ENCODE measurements around the gene ZNF362.

The ZNF362 gene

DNA sequence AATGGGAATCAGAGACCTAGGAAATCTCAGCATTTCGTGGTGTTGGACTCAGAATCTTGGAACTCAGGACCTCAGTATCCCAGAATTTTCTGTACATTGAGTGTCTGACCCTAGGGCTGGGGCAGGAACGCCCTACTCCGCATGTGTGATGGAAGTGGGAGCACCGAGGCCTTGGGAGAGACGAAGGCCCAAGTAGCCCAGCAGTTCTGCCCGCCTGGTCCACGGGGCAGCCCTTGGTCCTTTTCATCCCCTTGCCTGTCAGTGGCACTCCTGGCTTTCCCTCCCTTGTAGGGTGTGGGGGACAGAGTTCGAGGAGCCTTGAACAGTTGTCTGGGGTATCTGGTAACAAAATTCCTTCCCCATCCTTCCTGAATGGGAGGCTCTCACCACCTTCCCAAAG lies 54.4 kb downstream of the ZNF362 start:
- no peak overlapping the region for H3K4me3 ChIP-seq (ENCODE audit: low read depth, low read length)
- H3K27me3 ChIP-seq (ENCODE audit: control insufficient read depth, insufficient read depth, low read length): peaks cover 16% of the 10 kb centered on the region
- no peaks in the 10 kb centered on the region for H3K36me3 ChIP-seq (ENCODE audit: control insufficient read depth, insufficient read depth, low read length)
- peaks cover 11% of the 10 kb centered on the region; the same call in 1 of the 2 replicates for H3K9me3 ChIP-seq (ENCODE audit: control insufficient read depth, insufficient read depth, low read depth, low read length)
- no peak overlapping the region for H3K9ac ChIP-seq (ENCODE audit: low read length)
- H3K27ac ChIP-seq (ENCODE audit: low read depth, low read length): no peak overlapping the region
- H3K4me1 ChIP-seq (ENCODE audit: control insufficient read depth, insufficient read depth, low read length): no peaks in the 10 kb centered on the region

GRCh38 chr1:33311706-33312412 lies 55.6 kb downstream of the ZNF362 start:
- no peak overlapping the region for H3K4me3 ChIP-seq (ENCODE audit: low read depth, low read length)
- H3K36me3 ChIP-seq (ENCODE audit: control insufficient read depth, insufficient read depth, low read length): no peaks in the 10 kb centered on the region

DNA sequence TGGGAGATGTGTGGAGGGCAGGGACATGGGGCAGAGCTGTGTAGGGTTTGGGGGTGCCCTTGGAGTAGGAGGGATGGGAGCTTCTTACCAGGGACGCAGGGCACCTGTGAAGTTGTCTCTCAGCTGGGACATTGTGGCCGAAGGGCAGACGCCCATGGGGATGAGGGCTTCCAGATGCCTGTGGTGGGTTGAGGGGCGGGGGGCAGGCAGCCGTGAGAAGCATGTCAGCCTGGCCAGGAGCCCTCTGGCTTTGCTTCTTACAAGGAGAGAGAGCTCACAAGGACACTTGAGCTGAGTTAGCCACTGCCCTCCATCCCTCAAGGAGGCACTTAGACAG lies 56.1 kb downstream of the ZNF362 start:
- no peak overlapping the region for H3K27ac ChIP-seq (ENCODE audit: low read depth, low read length)
- H3K36me3 ChIP-seq (ENCODE audit: control insufficient read depth, insufficient read depth, low read length): no peaks in the 10 kb centered on the region
- no peaks in the 10 kb centered on the region for H3K4me1 ChIP-seq (ENCODE audit: control insufficient read depth, insufficient read depth, low read length)
- H3K4me3 ChIP-seq (ENCODE audit: low read depth, low read length): no peak overlapping the region
- H3K9ac ChIP-seq (ENCODE audit: low read length): no peak overlapping the region
- H3K27me3 ChIP-seq (ENCODE audit: control insufficient read depth, insufficient read depth, low read length): 0 out of 2 replicates have a peak, but pooled peaks cover 2% of the 10 kb centered on the region
- peaks cover 11% of the 10 kb centered on the region; the same call in 1 of the 2 replicates for H3K9me3 ChIP-seq (ENCODE audit: control insufficient read depth, insufficient read depth, low read depth, low read length)

More at GRCh38 chr1:33311706-33312412, 55.6 kb downstream of the ZNF362 start:
- Histone ChIP-seq H3K9ac (ENCODE audit: low read length) (no peak overlapping the region), H3K4me1 (ENCODE audit: control insufficient read depth, insufficient read depth, low read length) (no peaks in the 10 kb centered on the region), H3K9me3 (ENCODE audit: control insufficient read depth, insufficient read depth, low read depth, low read length) (peaks cover 11% of the 10 kb centered on the region; the same call in 1 of the 2 replicates), H3K27ac (ENCODE audit: low read depth, low read length) (no peak overlapping the region), H3K27me3 (ENCODE audit: control insufficient read depth, insufficient read depth, low read length) (peaks cover 7% of the 10 kb centered on the region)

DNA sequence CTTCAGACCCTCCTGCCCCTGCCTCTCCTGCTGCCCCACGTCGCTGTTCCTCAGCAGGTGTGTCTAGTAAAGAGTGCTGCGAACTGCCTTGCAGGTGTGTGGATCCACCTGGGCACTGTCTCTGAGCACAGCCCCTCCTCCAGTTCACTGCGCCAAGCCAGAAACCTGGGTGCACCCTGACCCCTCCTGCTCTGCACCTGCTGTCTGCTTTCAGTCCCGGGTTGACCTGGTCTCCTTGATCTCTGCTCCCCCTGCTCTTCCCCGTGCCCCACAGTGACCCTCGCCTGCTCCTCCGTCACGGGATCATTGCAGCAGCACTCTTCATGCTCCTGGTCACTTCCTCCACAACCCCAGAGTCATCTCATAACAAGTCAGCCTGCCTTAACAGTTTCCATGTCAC lies 58.1 kb downstream of the ZNF362 start:
- H3K9me3 ChIP-seq (ENCODE audit: control insufficient read depth, insufficient read depth, low read depth, low read length): peaks cover 11% of the 10 kb centered on the region; the same call in 1 of the 2 replicates
- peaks cover 9% of the 10 kb centered on the region; the same call in 1 of the 2 replicates for H3K27me3 ChIP-seq (ENCODE audit: control insufficient read depth, insufficient read depth, low read length)
- no peaks in the 10 kb centered on the region for H3K36me3 ChIP-seq (ENCODE audit: control insufficient read depth, insufficient read depth, low read length)
- H3K9ac ChIP-seq (ENCODE audit: low read length): no peak overlapping the region
- no peak overlapping the region for H3K4me3 ChIP-seq (ENCODE audit: low read depth, low read length)
- H3K27ac ChIP-seq (ENCODE audit: low read depth, low read length): no peak overlapping the region
- no peaks in the 10 kb centered on the region for H3K4me1 ChIP-seq (ENCODE audit: control insufficient read depth, insufficient read depth, low read length)

DNA sequence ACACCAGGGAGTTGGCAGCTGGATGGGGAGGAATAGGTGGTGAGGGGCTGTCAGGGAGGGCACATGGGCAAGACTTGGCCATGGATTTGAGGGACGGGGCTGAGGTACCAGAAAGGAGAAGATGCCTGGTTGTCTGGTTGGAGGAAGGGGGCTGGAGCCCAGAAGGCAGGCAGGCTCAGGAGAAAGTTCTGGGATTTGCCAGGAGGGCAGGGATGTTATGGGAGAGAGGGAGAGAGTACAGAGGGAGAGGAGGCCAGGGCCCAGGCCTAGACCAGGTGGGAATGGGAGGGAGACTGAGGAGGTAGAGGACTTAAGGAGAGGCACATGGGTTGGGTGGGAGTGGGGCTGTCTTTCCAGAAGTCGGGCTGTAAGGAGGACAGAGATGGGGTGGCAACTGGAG lies 60.3 kb downstream of the ZNF362 start:
- H3K27ac ChIP-seq (ENCODE audit: low read depth, low read length): no peak overlapping the region
- H3K36me3 ChIP-seq (ENCODE audit: control insufficient read depth, insufficient read depth, low read length): no peaks in the 10 kb centered on the region
- H3K4me1 ChIP-seq (ENCODE audit: control insufficient read depth, insufficient read depth, low read length): no peaks in the 10 kb centered on the region
- no peak overlapping the region for H3K4me3 ChIP-seq (ENCODE audit: low read depth, low read length)
- H3K9ac ChIP-seq (ENCODE audit: low read length): no peak overlapping the region
- H3K27me3 ChIP-seq (ENCODE audit: control insufficient read depth, insufficient read depth, low read length): peaks cover 9% of the 10 kb centered on the region; the same call in 1 of the 2 replicates
- no peaks in the 10 kb centered on the region for H3K9me3 ChIP-seq (ENCODE audit: control insufficient read depth, insufficient read depth, low read depth, low read length)

DNA sequence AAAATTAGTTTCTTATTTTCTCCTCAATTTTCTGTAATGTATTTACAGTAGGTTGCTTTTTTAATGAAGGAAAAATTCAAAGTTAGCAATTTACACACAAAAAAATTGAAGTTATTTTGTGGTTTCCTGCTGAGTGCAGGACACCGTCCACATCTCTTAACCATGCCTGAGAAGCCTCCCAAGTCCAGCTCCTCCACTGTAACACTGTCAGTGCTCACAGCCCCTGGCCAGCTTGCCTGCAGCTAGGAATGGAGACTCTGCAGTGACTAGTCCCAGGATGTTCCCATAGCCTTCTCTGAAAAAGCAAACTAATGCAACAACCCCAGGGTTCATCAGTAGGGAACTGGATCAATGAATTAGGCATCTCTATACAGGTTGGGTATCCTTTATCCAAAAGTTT lies 61.1 kb downstream of the ZNF362 start:
- no peak overlapping the region for H3K4me3 ChIP-seq (ENCODE audit: low read depth, low read length)
- no peak overlapping the region for H3K9ac ChIP-seq (ENCODE audit: low read length)
- no peaks in the 10 kb centered on the region for H3K36me3 ChIP-seq (ENCODE audit: control insufficient read depth, insufficient read depth, low read length)
- H3K4me1 ChIP-seq (ENCODE audit: control insufficient read depth, insufficient read depth, low read length): no peaks in the 10 kb centered on the region
- peaks cover 9% of the 10 kb centered on the region; the same call in 1 of the 2 replicates for H3K27me3 ChIP-seq (ENCODE audit: control insufficient read depth, insufficient read depth, low read length)
- no peaks in the 10 kb centered on the region for H3K9me3 ChIP-seq (ENCODE audit: control insufficient read depth, insufficient read depth, low read depth, low read length)
- H3K27ac ChIP-seq (ENCODE audit: low read depth, low read length): no peak overlapping the region

GRCh38 chr1:33317946-33318345 lies 61.7 kb downstream of the ZNF362 start:
- Histone ChIP-seq H3K4me3 (ENCODE audit: low read depth, low read length) (no peak overlapping the region), H3K4me1 (ENCODE audit: control insufficient read depth, insufficient read depth, low read length) (no peaks in the 10 kb centered on the region), H3K9ac (ENCODE audit: low read length) (no peak overlapping the region), H3K27me3 (ENCODE audit: control insufficient read depth, insufficient read depth, low read length) (peaks cover 9% of the 10 kb centered on the region; the same call in 1 of the 2 replicates), H3K9me3 (ENCODE audit: control insufficient read depth, insufficient read depth, low read depth, low read length) (no peaks in the 10 kb centered on the region), H3K36me3 (ENCODE audit: control insufficient read depth, insufficient read depth, low read length) (no peaks in the 10 kb centered on the region; the same call in 1 of the 2 replicates), H3K27ac (ENCODE audit: low read depth, low read length) (no peak overlapping the region)

- no peak overlapping the region for H3K27ac ChIP-seq (ENCODE audit: low read depth, low read length)
- no peak overlapping the region for H3K9ac ChIP-seq (ENCODE audit: low read length)
Observed at GRCh38 chr1:33319186-33319948, 63.1 kb downstream of the ZNF362 start.

GRCh38 chr1:33319949-33320618 lies 63.8 kb downstream of the ZNF362 start:
- H3K36me3 ChIP-seq (ENCODE audit: control insufficient read depth, insufficient read depth, low read length): peaks cover 9% of the 10 kb centered on the region
- no peak overlapping the region for H3K4me3 ChIP-seq (ENCODE audit: low read depth, low read length)
- H3K9me3 ChIP-seq (ENCODE audit: control insufficient read depth, insufficient read depth, low read depth, low read length): no peaks in the 10 kb centered on the region
- H3K4me1 ChIP-seq (ENCODE audit: control insufficient read depth, insufficient read depth, low read length): no peaks in the 10 kb centered on the region
- peaks cover 9% of the 10 kb centered on the region; the same call in 1 of the 2 replicates for H3K27me3 ChIP-seq (ENCODE audit: control insufficient read depth, insufficient read depth, low read length)
- H3K27ac ChIP-seq (ENCODE audit: low read depth, low read length): no peak overlapping the region
- no peak overlapping the region for H3K9ac ChIP-seq (ENCODE audit: low read length)

More at GRCh38 chr1:33319186-33319948, 63.1 kb downstream of the ZNF362 start:
- no peaks in the 10 kb centered on the region for H3K9me3 ChIP-seq (ENCODE audit: control insufficient read depth, insufficient read depth, low read depth, low read length)
- H3K27me3 ChIP-seq (ENCODE audit: control insufficient read depth, insufficient read depth, low read length): peaks cover 9% of the 10 kb centered on the region; the same call in 1 of the 2 replicates
- H3K4me1 ChIP-seq (ENCODE audit: control insufficient read depth, insufficient read depth, low read length): no peaks in the 10 kb centered on the region
- H3K4me3 ChIP-seq (ENCODE audit: low read depth, low read length): no peak overlapping the region
- H3K36me3 ChIP-seq (ENCODE audit: control insufficient read depth, insufficient read depth, low read length): peaks cover 3% of the 10 kb centered on the region; the same call in 1 of the 2 replicates

- H3K9ac ChIP-seq (ENCODE audit: low read length): no peak within 1 kb of the TSS
Observed at GRCh38 chr1:33320619-33321165, 64.4 kb downstream of the ZNF362 start, which contains the start of gene A3GALT2. Gene A3GALT2, minus strand, starts transcription at chr1:33321098. Its CDS starts 0 bp downstream, at chr1:33321098.

More at GRCh38 chr1:33320619-33321165, 64.4 kb downstream of the ZNF362 start, which contains the start of gene A3GALT2:
- peaks cover 9% of the 10 kb centered on the region; the same call in 1 of the 2 replicates for H3K27me3 ChIP-seq (ENCODE audit: control insufficient read depth, insufficient read depth, low read length)
- H3K4me3 ChIP-seq (ENCODE audit: low read depth, low read length): no peak within 1 kb of the TSS
- no peak within 1 kb of the TSS for H3K27ac ChIP-seq (ENCODE audit: low read depth, low read length)
- H3K4me1 ChIP-seq (ENCODE audit: control insufficient read depth, insufficient read depth, low read length): no peaks in the 10 kb centered on the region
- H3K9me3 ChIP-seq (ENCODE audit: control insufficient read depth, insufficient read depth, low read depth, low read length): no peaks in the 10 kb centered on the region
- H3K36me3 ChIP-seq (ENCODE audit: control insufficient read depth, insufficient read depth, low read length): peaks cover 15% of the 10 kb centered on the region

All from HUES6 (cell line).